HepG2 (cell line): ENCODE data around the gene MICAL3. TPM values are rescaled to one million over a fixed set of nuclear protein-coding genes. Genes with fewer than 3 reads are reported as not detected.

Experiments
- HDAC2 ChIP-seq: sonication (generic); formaldehyde crosslinking; IDR thresholded peaks from 2 replicates; pipeline ENCODE4 v1.4.0; 2020; ENCODE audit warnings: missing genetic modification reagents
- HIVEP1 ChIP-seq: sonication (generic); formaldehyde crosslinking; IDR thresholded peaks from 2 replicates; pipeline ENCODE4 v1.4.0; 2020; ENCODE audit warnings: mild to moderate bottlenecking, missing genetic modification reagents
- HNRNPH1 ChIP-seq: fragments of 200-400 bp; formaldehyde crosslinking; optimal IDR thresholded peaks from 2 replicates; pipeline ENCODE3; 2017; ENCODE audit warnings: mild to moderate bottlenecking, low read depth, low read length
- MED1 ChIP-seq: sonication (generic); formaldehyde crosslinking; IDR thresholded peaks from 2 replicates; pipeline ENCODE4 v1.4.0; 2020; ENCODE audit warnings: missing genetic modification reagents
- MEF2D ChIP-seq: sonication (generic); formaldehyde crosslinking; IDR thresholded peaks from 2 replicates; pipeline ENCODE4 v1.5.1; 2020; ENCODE audit warnings: mild to moderate bottlenecking, missing genetic modification reagents
- PHF21A ChIP-seq: sonication (generic); formaldehyde crosslinking; IDR thresholded peaks from 2 replicates; pipeline ENCODE4 v1.5.0; 2020; ENCODE audit warnings: mild to moderate bottlenecking, missing genetic modification reagents
- PLRG1 ChIP-seq: fragments of 450-650 bp; conservative IDR thresholded peaks from 2 replicates; pipeline ENCODE4 v1.6.1; 2016
- RFX5 ChIP-seq: IDR thresholded peaks from 2 replicates; pipeline ENCODE4 v1.6.1; 2011; ENCODE audit warnings: low read depth, low read length, improper control_type of control experiment
- RORA ChIP-seq: sonication (generic); formaldehyde crosslinking; IDR thresholded peaks from 2 replicates; pipeline ENCODE4 v1.5.0; 2020; ENCODE audit warnings: mild to moderate bottlenecking, missing genetic modification reagents, moderate library complexity
- SCMH1 ChIP-seq: sonication (generic); formaldehyde crosslinking; IDR thresholded peaks from 2 replicates; pipeline ENCODE4 v1.9.0; 2021; ENCODE audit warnings: missing genetic modification reagents, mild to moderate bottlenecking, borderline replicate concordance
- SNAPC4 ChIP-seq: sonication (generic); formaldehyde crosslinking; IDR thresholded peaks from 2 replicates; pipeline ENCODE4 v1.4.0; 2020; ENCODE audit warnings: mild to moderate bottlenecking, missing genetic modification reagents
- STAT5B ChIP-seq: sonication (generic); formaldehyde crosslinking; IDR thresholded peaks from 2 replicates; pipeline ENCODE4 v1.4.0; 2020; ENCODE audit warnings: missing genetic modification reagents
- ZGPAT ChIP-seq: IDR thresholded peaks from 2 replicates; pipeline ENCODE4 v1.6.1; 2016; ENCODE audit warnings: mild to moderate bottlenecking
- ZNF253 ChIP-seq: sonication (generic); formaldehyde crosslinking; IDR thresholded peaks from 2 replicates; pipeline ENCODE4 v1.8.0; 2022; ENCODE audit warnings: mild to moderate bottlenecking, missing genetic modification reagents, borderline replicate concordance
- ZNF274 ChIP-seq: sonication (generic); formaldehyde crosslinking; IDR thresholded peaks from 2 replicates; pipeline ENCODE4 v1.5.1; 2020; ENCODE audit warnings: mild to moderate bottlenecking, missing genetic modification reagents
- ZNF335 ChIP-seq: sonication (generic); formaldehyde crosslinking; IDR thresholded peaks from 2 replicates; pipeline ENCODE4 v1.4.0; 2020; ENCODE audit warnings: missing genetic modification reagents
- ZNF460 ChIP-seq: sonication (generic); formaldehyde crosslinking; IDR thresholded peaks from 2 replicates; pipeline ENCODE4 v1.5.1; 2020; ENCODE audit warnings: missing genetic modification reagents, mild to moderate bottlenecking, borderline replicate concordance
- ZNF496 ChIP-seq: sonication (generic); formaldehyde crosslinking; IDR thresholded peaks from 2 replicates; pipeline ENCODE4 v1.8.1; 2023; ENCODE audit warnings: mild to moderate bottlenecking, moderate library complexity, missing genetic modification reagents; ENCODE audit not compliant: insufficient replicate concordance
- ZNF605 ChIP-seq: sonication (generic); formaldehyde crosslinking; IDR thresholded peaks from 2 replicates; pipeline ENCODE4 v1.8.0; 2022; ENCODE audit warnings: mild to moderate bottlenecking, missing genetic modification reagents
- ZNF879 ChIP-seq: sonication (generic); formaldehyde crosslinking; IDR thresholded peaks from 2 replicates; pipeline ENCODE4 v1.8.1; 2023; ENCODE audit warnings: missing genetic modification reagents
- polyA plus RNA-seq, 8 experiments: library from polyadenylated mRNA; depleted of rRNA in 3 of 8; stranded (reverse) in 7 of 8; unstranded in 1 of 8; fragments of >200 nt; fragmentation: Illumina TruSeq in 4 of 8; extraction: Trizol in 4 of 8; gene quantifications; 2 replicates each; pipeline versions ENCODE4 v1.2.1 to v1.2.3, GENCODE V29; 2011 to 2016; ENCODE audit warnings: low read depth in 4 of 8, missing spikeins in 1 of 8, mixed read lengths in 1 of 8; ENCODE audit not compliant: insufficient read depth in 1 of 8
- total RNA-seq, 5 experiments: library from RNA; depleted of rRNA; stranded (reverse); fragments of >200 nt; fragmentation: Illumina TruSeq; extraction: Trizol; gene quantifications; 2 replicates each; pipeline ENCODE4 v1.2.3, GENCODE V29; 2016; ENCODE audit warnings: low read depth in 1 of 5
- TF ChIP-seq, protein P1 (sequence below): sonication (generic); formaldehyde crosslinking; IDR thresholded peaks from 2 replicates; pipeline ENCODE4 v1.8.0; 2022; ENCODE audit warnings: missing genetic modification reagents, mild to moderate bottlenecking, moderate library complexity, borderline replicate concordance

The MICAL3 gene
- total and polyA plus RNA-seq, 2 of the 13 experiments (the other 11 are each of a cell fraction or from before 2014, with no cell fraction given) = 5.3 to 12.5 TPM

- no peak for TF ChIP-seq ZNF460 (CRISPR knock-in tag)
- TF ChIP-seq PHF21A (CRISPR knock-in tag) = peak; percentile 14; the same call in 1 of the 2 replicates
- 0 out of 2 replicates have a peak, but pooled peaks have one; percentile 20 for TF ChIP-seq HIVEP1 (CRISPR knock-in tag)
- no peak for TF ChIP-seq SNAPC4 (CRISPR knock-in tag)
- peak; percentile 58; the same call in 1 of the 2 replicates for TF ChIP-seq MED1 (CRISPR knock-in tag)
- TF ChIP-seq HDAC2 (CRISPR knock-in tag) = peak; percentile 53
- no peak for TF ChIP-seq ZNF253 (CRISPR knock-in tag)
- TF ChIP-seq, protein P1, sequence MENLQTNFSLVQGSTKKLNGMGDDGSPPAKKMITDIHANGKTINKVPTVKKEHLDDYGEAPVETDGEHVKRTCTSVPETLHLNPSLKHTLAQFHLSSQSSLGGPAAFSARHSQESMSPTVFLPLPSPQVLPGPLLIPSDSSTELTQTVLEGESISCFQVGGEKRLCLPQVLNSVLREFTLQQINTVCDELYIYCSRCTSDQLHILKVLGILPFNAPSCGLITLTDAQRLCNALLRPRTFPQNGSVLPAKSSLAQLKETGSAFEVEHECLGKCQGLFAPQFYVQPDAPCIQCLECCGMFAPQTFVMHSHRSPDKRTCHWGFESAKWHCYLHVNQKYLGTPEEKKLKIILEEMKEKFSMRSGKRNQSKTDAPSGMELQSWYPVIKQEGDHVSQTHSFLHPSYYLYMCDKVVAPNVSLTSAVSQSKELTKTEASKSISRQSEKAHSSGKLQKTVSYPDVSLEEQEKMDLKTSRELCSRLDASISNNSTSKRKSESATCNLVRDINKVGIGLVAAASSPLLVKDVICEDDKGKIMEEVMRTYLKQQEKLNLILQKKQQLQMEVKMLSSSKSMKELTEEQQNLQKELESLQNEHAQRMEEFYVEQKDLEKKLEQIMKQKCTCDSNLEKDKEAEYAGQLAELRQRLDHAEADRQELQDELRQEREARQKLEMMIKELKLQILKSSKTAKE = peak; percentile 32; the same call in 1 of the 2 replicates
- TF ChIP-seq ZNF605 = peak; percentile 36; the same call in 1 of the 2 replicates
- TF ChIP-seq ZNF335 (CRISPR knock-in tag) = no peak
- TF ChIP-seq RORA (CRISPR knock-in tag) = no peak
- no peak for TF ChIP-seq ZNF879 (CRISPR knock-in tag)
- 0 out of 2 replicates have a peak, but pooled peaks have one; percentile 49 for TF ChIP-seq ZNF274 (CRISPR knock-in tag)
- TF ChIP-seq ZNF496 = no peak
- TF ChIP-seq PLRG1 = no peak
- no peak for TF ChIP-seq STAT5B (CRISPR knock-in tag)
- TF ChIP-seq HNRNPH1 = no peak
- 0 out of 2 replicates have a peak, but pooled peaks have one; percentile 52 for TF ChIP-seq MEF2D (CRISPR knock-in tag)
- peak; percentile 60 for TF ChIP-seq ZGPAT (CRISPR knock-in tag)
- no peak for TF ChIP-seq SCMH1 (CRISPR knock-in tag)
- peak; percentile 45; the same call in 1 of the 2 replicates for TF ChIP-seq RFX5
These were observed 36.6 kb upstream of the MICAL3 start (continued) for GRCh38 chr22:18060646-18061620.
